GM12873 (cell line): ENCODE measurements around the gene KIF19.

Experiments
- CTCF ChIP-seq: IDR thresholded peaks from 2 replicates; pipeline ENCODE4 v1.5.1; 2012; ENCODE audit warnings: low read depth, mild to moderate bottlenecking, moderate library complexity, low read length, control low read depth; ENCODE audit not compliant: insufficient read depth; ENCODE audit errors: missing control alignments

KIF19 gene

GRCh38 chr17:74360899-74361229, 34.8 kb downstream of the KIF19 start:
- TF ChIP-seq CTCF: no peak

GRCh38 chr17:74361230-74362068, 35.4 kb downstream of the KIF19 start, which contains the start of gene BTBD17:
TSS of gene BTBD17 (minus strand) at chr17:74361868. CDS start at chr17:74361819, 49 bp downstream.
- peak; percentile 68 for TF ChIP-seq CTCF

GRCh38 chr17:74362069-74362405, 36.0 kb downstream of the KIF19 start:
- no peak for TF ChIP-seq CTCF

- no peak for TF ChIP-seq CTCF
These were observed 36.9 kb downstream of the KIF19 start for GRCh38 chr17:74362810-74363498.

GRCh38 chr17:74367206-74367605, 41.2 kb downstream of the KIF19 start, which contains the start of gene GPR142:
TSS of gene GPR142 (plus strand) at chr17:74367506. CDS start at chr17:74369541, 2,035 bp downstream.
- TF ChIP-seq CTCF: no peak

- peak; percentile 96 for TF ChIP-seq CTCF
These were observed 42.5 kb downstream of the KIF19 start for GRCh38 chr17:74368341-74369081.

- no peak for TF ChIP-seq CTCF
These were observed 43.2 kb downstream of the KIF19 start for GRCh38 chr17:74369221-74369620.
